K562 (cell line): ENCODE results near the gene RC3H2. TPM values are rescaled to one million over a fixed set of nuclear protein-coding genes. Genes with fewer than 3 reads are reported as not detected.

ENCODE experiments used
- ATAC-seq: fragments of 200-7000 bp; cut with Tn5 transposase; 3 replicates; pipeline ENCODE4 v1.9.1; 2020; ENCODE audit warnings: moderate library complexity
- BruUV-seq: library from RNA; stranded (reverse); fragments of 400-500 nt; replicated peaks from 2 replicates; lab custom pipeline; 2021; lab: Mats Ljungman, UMichigan
- CTCF ChIA-PET: fragments of 300-600 bp; formaldehyde crosslinking; extraction: SDS; loops from one replicate; lab custom pipeline; 2021; ENCODE audit warnings: low intra/inter-chr PET ratio; lab: Yijun Ruan, JAX
- POLR2A ChIA-PET: fragments of 300-600, 350-650 bp; sonication (Branson Sonifier 250); formaldehyde crosslinking; extraction: SDS; loops from one replicate; lab custom pipeline; 2021; ENCODE audit warnings: antibody characterized with exemption, inconsistent platforms; lab: Yijun Ruan, JAX
- DNase-seq, 4 experiments: peaks; one replicate each; pipeline versions ENCODE4 v3.0.0 to v3.0.0-alpha.2; 2011 to 2018; ENCODE audit warnings: low spot score in 3 of 4, mixed read lengths in 3 of 4; ENCODE audit errors: extremely low read depth in 1 of 4
- FAIRE-seq: peaks from 2 replicates; lab custom pipeline; 2011; peaks lifted over from hg19 to GRCh38; lab: Jason Lieb, UNC
- H2AFZ ChIP-seq: 2 replicates; pipeline ENCODE4 v1.6.0; 2011; ENCODE audit warnings: low read depth, low read length, control low read depth, inconsistent platforms
- H3K27ac ChIP-seq: fragments of 200-600 bp; 3 replicates; pipeline ENCODE4 v1.8.0; 2011; ENCODE audit warnings: low read depth, mild to moderate bottlenecking, control low read depth, inconsistent platforms, low read length, moderate library complexity, mixed read lengths; ENCODE audit errors: extremely low read depth
- H3K27me3 ChIP-seq, 2 experiments: fragments of 300-600 bp in 1 of 2; 2 replicates in 1 of 2; 3 replicates in 1 of 2; pipeline versions ENCODE4 v1.6.0 to v1.8.0; 2011; ENCODE audit warnings: inconsistent platforms in 2 of 2, low read length in 2 of 2, mild to moderate bottlenecking in 1 of 2, mixed read lengths in 1 of 2, moderate library complexity in 1 of 2; ENCODE audit not compliant: control insufficient read depth in 2 of 2, insufficient read depth in 2 of 2
- H3K36me3 ChIP-seq: fragments of 300-600 bp; 3 replicates; pipeline ENCODE4 v1.8.0; 2011; ENCODE audit warnings: mild to moderate bottlenecking, low read length, inconsistent platforms; ENCODE audit not compliant: control insufficient read depth, insufficient read depth
- H3K4me1 ChIP-seq, 2 experiments: fragments of 200-600 bp in 1 of 2; replicated peaks in 1 of 2; 2 replicates in 1 of 2; 3 replicates in 1 of 2; pipeline versions ENCODE4 v1.5.1 to v1.8.0; 2011; ENCODE audit warnings: inconsistent platforms in 2 of 2, low read length in 2 of 2, mild to moderate bottlenecking in 1 of 2, mixed read lengths in 1 of 2, moderate library complexity in 1 of 2; ENCODE audit not compliant: control insufficient read depth in 2 of 2, insufficient read depth in 2 of 2
- H3K4me2 ChIP-seq: 2 replicates; pipeline ENCODE4 v1.6.1; 2011; ENCODE audit warnings: low read length, control low read depth, inconsistent platforms, mixed read lengths; ENCODE audit not compliant: insufficient read depth
- H3K4me3 ChIP-seq: fragments of 200-600 bp; sonication (generic), shearing (Covaris generic); 2 replicates; pipeline ENCODE4 v1.5.1; 2016; ENCODE audit warnings: control low read depth, inconsistent platforms
- H3K79me2 ChIP-seq: fragments of 200-600 bp; 3 replicates; pipeline ENCODE4 v1.8.0; 2011; ENCODE audit warnings: low read length, inconsistent platforms; ENCODE audit not compliant: control insufficient read depth, insufficient read depth
- H3K9ac ChIP-seq, 2 experiments: 2 replicates each; pipeline versions ENCODE4 v1.6.0 to v1.6.1; 2011; ENCODE audit warnings: low read depth in 2 of 2, low read length in 2 of 2, control low read depth in 1 of 2, inconsistent platforms in 1 of 2, mild to moderate bottlenecking in 1 of 2, mixed read lengths in 1 of 2; ENCODE audit not compliant: insufficient read depth in 1 of 2
- H3K9me1 ChIP-seq: one replicate; pipeline ENCODE4 v1.6.0; 2011; ENCODE audit warnings: inconsistent platforms, mild to moderate bottlenecking, low read length, moderate library complexity; ENCODE audit not compliant: control insufficient read depth, insufficient read depth
- H3K9me3 ChIP-seq: replicated peaks from 2 replicates; pipeline ENCODE4 v1.5.1; 2011; ENCODE audit warnings: low read depth, low read length, inconsistent platforms; ENCODE audit not compliant: control insufficient read depth, insufficient read depth
- H4K20me1 ChIP-seq: replicated peaks from 2 replicates; pipeline ENCODE4 v1.6.1; 2011; ENCODE audit warnings: low read length, inconsistent platforms, mixed read lengths; ENCODE audit not compliant: control insufficient read depth, insufficient read depth
- CBFA2T2 ChIP-seq: fragments of 450-650 bp; conservative IDR thresholded peaks from 2 replicates; pipeline ENCODE4 v1.6.1; 2017; ENCODE audit warnings: mild to moderate bottlenecking
- EP300 ChIP-seq: IDR thresholded peaks from 2 replicates; pipeline ENCODE4 v1.6.1; 2012; ENCODE audit warnings: low read length, improper control_type of control experiment
- ETV5 ChIP-seq: sonication (generic); formaldehyde crosslinking; IDR thresholded peaks from 2 replicates; pipeline ENCODE4 v1.4.0; 2020; ENCODE audit warnings: low read depth, mild to moderate bottlenecking, missing genetic modification reagents
- HCFC1 ChIP-seq: IDR thresholded peaks from 2 replicates; pipeline ENCODE4 v1.6.1; 2012; ENCODE audit warnings: low read depth, low read length, improper control_type of control experiment
- KLF1 ChIP-seq: fragments of 450-650 bp; IDR thresholded peaks from 2 replicates; pipeline ENCODE4 v1.6.1; 2016; ENCODE audit warnings: missing genetic modification characterization, missing compliant biosample characterization
- PREB ChIP-seq: sonication (generic); formaldehyde crosslinking; IDR thresholded peaks from 2 replicates; pipeline ENCODE4 v1.8.1; 2023; ENCODE audit warnings: mild to moderate bottlenecking, missing genetic modification reagents
- STAG1 ChIP-seq: sonication (generic); formaldehyde crosslinking; IDR thresholded peaks from 2 replicates; pipeline ENCODE4 v1.5.0; 2020; ENCODE audit warnings: missing genetic modification reagents, borderline replicate concordance
- ZFP36 ChIP-seq: fragments of 150-350 bp; IDR thresholded peaks from 2 replicates; pipeline ENCODE4 v1.6.1; 2018; ENCODE audit warnings: low read length, low read depth; ENCODE audit not compliant: partially characterized antibody
- ZNF217 ChIP-seq: sonication (generic); formaldehyde crosslinking; IDR thresholded peaks from 2 replicates; pipeline ENCODE4 v1.8.0; 2022; ENCODE audit warnings: mild to moderate bottlenecking, missing genetic modification reagents
- ZNF274 ChIP-seq: IDR thresholded peaks from 2 replicates; pipeline ENCODE4 v1.6.1; 2011; ENCODE audit warnings: low read depth, mild to moderate bottlenecking, low read length, moderate library complexity, borderline replicate concordance
- WGBS: fragments of 100-300 bp; shearing (Covaris generic); methylation state at CpG from one replicate; pipeline ENCODE4 v1.1.6; 2016; ENCODE audit warnings: low coverage, mixed read lengths; ENCODE audit not compliant: insufficient coverage; ENCODE audit errors: missing lambda C conversion rate; 5-methylcytosine and 5-hydroxymethylcytosine counted together
- in situ Hi-C: fragments of 300-500 bp; cut with MboI; formaldehyde crosslinking; loops from 4 replicates; pipeline ENCODE4 v1.15.0; 2018; ENCODE audit warnings: inconsistent platforms, mixed read lengths
- intact Hi-C: fragments of 100-400 bp; cut with micrococcal nuclease; formaldehyde crosslinking; loops from 2 replicates; pipeline ENCODE4 v1.14.2; 2022
- polyA plus RNA-seq, 8 experiments: library from polyadenylated mRNA; depleted of rRNA in 4 of 8; stranded (reverse) in 5 of 8; unstranded in 3 of 8; fragments of >200 nt; fragmentation: Nextera tagmentation in 2 of 8; fragmentation: Illumina TruSeq in 1 of 8; extraction: Ambion mirVana in 2 of 8; extraction: Trizol in 1 of 8; gene quantifications; 2 replicates each; pipeline versions ENCODE4 v1.2.1 to v1.2.3, GENCODE V29; 2011 to 2014; ENCODE audit warnings: inconsistent platforms in 1 of 8, missing spikeins in 1 of 8
- total RNA-seq, 7 experiments: library from RNA; depleted of rRNA in 6 of 7; stranded (reverse); fragments of >200 nt in 6 of 7; fragmentation: Illumina TruSeq in 2 of 7; extraction: Trizol in 2 of 7; gene quantifications; 2 replicates each; pipeline versions ENCODE4 v1.2.1 to v1.2.3, GENCODE V29; 2011 to 2021; ENCODE audit warnings: low replicate concordance in 1 of 7
- TF ChIP-seq, protein P1 (sequence below): sonication (generic); formaldehyde crosslinking; IDR thresholded peaks from 2 replicates; pipeline ENCODE4 v1.8.0; 2022; ENCODE audit warnings: mild to moderate bottlenecking, low read depth, missing genetic modification reagents

Gene RC3H2
- total and polyA plus RNA-seq, 9 of the 15 experiments (the other 6 are each of a cell fraction or from before 2014, with no cell fraction given), result 5.6 to 35.4 (median 18.6) TPM

- TF ChIP-seq STAG1 (CRISPR knock-in tag) (no peak), EP300 (no peak), ETV5 (CRISPR knock-in tag) (no peak), ZNF217 (CRISPR knock-in tag) (no peak), ZNF274 (no peak), HCFC1 (no peak), KLF1 (tag) (no peak), PREB (CRISPR knock-in tag) (no peak), ZFP36 (no peak), CBFA2T2 (no peak)
- TF ChIP-seq, protein P1, sequence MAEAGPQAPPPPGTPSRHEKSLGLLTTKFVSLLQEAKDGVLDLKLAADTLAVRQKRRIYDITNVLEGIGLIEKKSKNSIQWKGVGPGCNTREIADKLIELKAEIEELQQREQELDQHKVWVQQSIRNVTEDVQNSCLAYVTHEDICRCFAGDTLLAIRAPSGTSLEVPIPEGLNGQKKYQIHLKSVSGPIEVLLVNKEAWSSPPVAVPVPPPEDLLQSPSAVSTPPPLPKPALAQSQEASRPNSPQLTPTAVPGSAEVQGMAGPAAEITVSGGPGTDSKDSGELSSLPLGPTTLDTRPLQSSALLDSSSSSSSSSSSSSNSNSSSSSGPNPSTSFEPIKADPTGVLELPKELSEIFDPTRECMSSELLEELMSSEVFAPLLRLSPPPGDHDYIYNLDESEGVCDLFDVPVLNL (CRISPR knock-in tag), result no peak
- H3K4me1 ChIP-seq, result peaks cover 0 to 4% of the 10 kb centered on the region in 2 experiments; a peak in 1 of 5 replicates
- WGBS, result 23% methylated on average over 4 of the region's 4 CpGs
- DNase-seq (no peak), FAIRE-seq (no peak), ATAC-seq (no peak)
- H3K79me2 ChIP-seq, result no peaks in the 10 kb centered on the region
- in situ Hi-C loops, result no loop called here
- intact Hi-C loops, result no loop called here
- no peaks in the 10 kb centered on the region for H3K27me3 ChIP-seq
- no peak overlapping the region for H2AFZ ChIP-seq
- H3K4me3 ChIP-seq, result no peak overlapping the region
- BruUV-seq, result no TSS peak
- H3K4me2 ChIP-seq, result no peak overlapping the region
- CTCF ChIA-PET, result no interaction called here
- no peaks in the 10 kb centered on the region for H3K9me3 ChIP-seq
- POLR2A ChIA-PET, result interaction anchor here (1.1 kb wide), 1 partner anchor 13 kb away, joined by 3 read pairs; the partner anchor contains the start of gene PDCL
- H4K20me1 ChIP-seq, result no peaks in the 10 kb centered on the region
- H3K36me3 ChIP-seq, result peaks cover 6% of the 10 kb centered on the region; the same call in 2 of the 3 replicates
- no peak overlapping the region for H3K9ac ChIP-seq
- H3K9me1 ChIP-seq, result no peaks in the 10 kb centered on the region
- H3K27ac ChIP-seq, result no peak overlapping the region
These were observed 63.7 kb downstream of the RC3H2 start for GRCh38 chr9:122841501-122841900.
